GM10847 (cell line): ENCODE measurements around the gene MAPT.

ENCODE experiments used
- POLR2A ChIP-seq: IDR thresholded peaks from 2 replicates; pipeline ENCODE4 v1.6.1; 2011; ENCODE audit not compliant: insufficient read length; ENCODE audit errors: extremely low read depth

The MAPT gene

GRCh38 chr17:45876539-45876938 is 17.8 kb upstream of the MAPT start:
- TF ChIP-seq POLR2A: no peak

- no peak for TF ChIP-seq POLR2A
Measured at GRCh38 chr17:45877467-45877866, 16.9 kb upstream of the MAPT start.

GRCh38 chr17:45883063-45883462 is 11.3 kb upstream of the MAPT start:
- no peak for TF ChIP-seq POLR2A

GRCh38 chr17:45886852-45887251 is 7.5 kb upstream of the MAPT start:
- TF ChIP-seq POLR2A: no peak

GRCh38 chr17:45888392-45888791 is 6.0 kb upstream of the MAPT start:
- TF ChIP-seq POLR2A: no peak

- no peak for TF ChIP-seq POLR2A
Measured at GRCh38 chr17:45889579-45889978, 4.8 kb upstream of the MAPT start.

- no peak for TF ChIP-seq POLR2A
Measured at GRCh38 chr17:45893725-45894021, 681 bp upstream of the MAPT start.

- TF ChIP-seq POLR2A: no peak
Measured at GRCh38 chr17:45895304-45895968, 1.1 kb downstream of the MAPT start.

GRCh38 chr17:45895969-45896785 is 1.8 kb downstream of the MAPT start:
- no peak for TF ChIP-seq POLR2A

GRCh38 chr17:45896803-45897693 is 2.7 kb downstream of the MAPT start:
- no peak for TF ChIP-seq POLR2A

GRCh38 chr17:45900136-45900535 is 5.8 kb downstream of the MAPT start:
- no peak for TF ChIP-seq POLR2A

- no peak for TF ChIP-seq POLR2A
Measured at GRCh38 chr17:45900723-45901415, 6.5 kb downstream of the MAPT start.

GRCh38 chr17:45902892-45903346 is 8.6 kb downstream of the MAPT start:
- TF ChIP-seq POLR2A: no peak

GRCh38 chr17:45904866-45905265 is 10.5 kb downstream of the MAPT start:
- TF ChIP-seq POLR2A: no peak

- TF ChIP-seq POLR2A: no peak
Measured at GRCh38 chr17:45905814-45906213, 11.5 kb downstream of the MAPT start.
